G401.6 (cell line): ENCODE measurements around the gene ROPN1L.
"Not testable (repeated sequence)": the region's sequence is repeated elsewhere in the genome, so short reads cannot be mapped to it uniquely, and the experiment has no call there.

Source experiments
- FAIRE-seq: peaks from 2 replicates; lab custom pipeline; 2012; peaks lifted over from hg19 to GRCh38; lab: Jason Lieb, UNC

ROPN1L gene

GRCh38 chr5:10441083-10441991 lies at the start of gene ROPN1L:
TSS of gene ROPN1L (plus strand) at chr5:10441879. CDS start at chr5:10442168, 289 bp downstream.
- no peak for FAIRE-seq

DNA sequence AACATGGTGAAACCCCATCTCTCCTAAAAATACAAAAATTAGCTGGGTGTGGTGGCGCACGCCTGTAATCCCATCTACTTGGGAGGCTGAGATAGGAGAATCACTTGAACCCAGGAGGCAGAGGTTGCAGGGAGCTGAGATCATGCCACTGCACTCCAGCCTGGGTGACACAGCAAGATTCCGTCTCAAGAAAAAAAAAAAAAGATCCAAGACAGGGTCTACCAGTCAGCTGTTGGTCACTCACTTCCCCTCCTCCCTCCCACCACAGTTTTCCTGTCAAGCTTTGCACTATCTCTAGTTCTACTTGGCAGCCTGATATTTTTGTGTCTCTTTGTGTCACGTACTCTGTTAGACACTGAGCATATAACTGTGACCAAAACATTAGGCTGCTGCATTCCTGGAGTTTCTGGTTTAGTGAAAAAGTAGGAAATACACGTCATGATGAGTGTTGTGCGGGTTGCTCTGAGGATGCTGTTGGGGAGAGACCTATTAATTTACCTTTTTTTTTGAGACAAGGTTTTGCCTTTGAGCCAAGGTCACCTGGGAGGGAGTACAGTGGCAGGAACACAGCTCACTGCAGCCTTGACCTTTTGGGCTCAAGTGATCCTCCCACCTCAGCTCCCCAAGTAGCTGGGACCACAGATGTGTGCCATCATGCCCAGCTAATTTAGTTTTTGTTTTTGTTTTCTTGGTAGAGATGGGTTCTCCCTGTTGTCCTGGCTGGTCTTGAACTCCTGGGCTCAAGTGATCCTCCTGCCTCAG lies 48.9 kb upstream of the ROPN1L start:
- not testable (repeated sequence) for FAIRE-seq

GRCh38 chr5:10393491-10393890 lies 48.2 kb upstream of the ROPN1L start:
- no peak for FAIRE-seq

DNA sequence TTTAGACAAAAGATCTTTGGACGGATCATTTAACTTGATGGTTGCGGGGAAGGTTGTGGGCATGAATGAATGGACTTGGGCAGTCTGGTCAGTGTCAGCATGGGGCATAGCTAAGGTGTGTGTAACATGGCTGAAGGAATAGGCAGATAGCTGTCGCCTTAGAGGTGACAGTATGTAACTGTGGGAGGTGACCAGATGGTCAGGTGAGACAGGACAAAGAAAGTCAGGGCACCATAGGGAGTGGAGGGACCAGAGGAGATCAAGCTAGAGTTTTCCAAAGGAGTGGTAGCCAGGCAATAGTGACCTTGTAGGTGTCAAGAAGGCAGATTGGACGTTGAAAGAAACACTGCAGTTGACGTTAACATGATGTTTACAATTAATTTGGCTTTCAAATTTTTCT lies 45.1 kb upstream of the ROPN1L start:
- no peak for FAIRE-seq

GRCh38 chr5:10399839-10400238 lies 41.8 kb upstream of the ROPN1L start:
- FAIRE-seq = no peak

GRCh38 chr5:10400411-10400810 lies 41.3 kb upstream of the ROPN1L start:
- FAIRE-seq = no peak

DNA sequence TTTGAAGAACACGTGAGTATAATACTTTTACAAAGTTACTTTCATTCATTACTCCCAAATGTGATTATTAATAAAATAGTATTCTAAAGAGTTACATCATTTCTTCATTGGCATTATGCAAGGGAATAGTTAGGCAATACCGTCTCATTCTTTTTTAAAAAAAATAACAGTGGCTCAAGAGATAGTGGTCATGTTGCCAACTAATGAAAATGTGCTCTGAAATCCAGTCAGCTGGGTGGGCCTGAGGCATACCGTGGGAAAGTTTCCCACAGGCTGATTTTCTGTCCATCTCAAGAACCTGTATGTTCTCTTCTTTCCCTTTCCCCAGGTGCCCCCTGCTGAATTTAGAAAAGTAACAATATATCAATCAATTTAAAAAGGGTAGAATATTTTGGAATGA lies 40.8 kb upstream of the ROPN1L start:
- FAIRE-seq = no peak

GRCh38 chr5:10401498-10401897 lies 40.2 kb upstream of the ROPN1L start:
- FAIRE-seq = no peak

- no peak for FAIRE-seq
These were observed 37.9 kb upstream of the ROPN1L start for GRCh38 chr5:10403829-10404228.

DNA sequence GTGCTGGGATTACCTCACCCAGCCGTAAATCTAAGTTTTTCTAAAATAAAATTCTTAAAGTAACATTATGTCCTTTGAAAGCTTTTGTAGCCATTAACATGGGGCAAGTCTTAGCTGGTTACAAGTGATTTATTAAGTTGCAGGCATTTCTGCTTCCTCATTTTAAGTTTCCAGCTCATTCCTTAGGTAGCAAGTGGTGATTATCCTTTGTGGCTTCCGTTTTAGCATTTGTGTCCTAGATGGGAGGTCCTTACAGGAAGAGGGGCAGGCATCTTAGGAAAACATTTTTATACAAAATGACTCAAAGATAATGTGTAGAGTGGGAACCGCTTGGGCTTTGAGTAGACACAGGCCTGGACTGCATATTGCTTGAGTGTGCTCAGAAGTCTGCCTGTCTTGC lies 35.0 kb upstream of the ROPN1L start:
- no peak for FAIRE-seq

DNA sequence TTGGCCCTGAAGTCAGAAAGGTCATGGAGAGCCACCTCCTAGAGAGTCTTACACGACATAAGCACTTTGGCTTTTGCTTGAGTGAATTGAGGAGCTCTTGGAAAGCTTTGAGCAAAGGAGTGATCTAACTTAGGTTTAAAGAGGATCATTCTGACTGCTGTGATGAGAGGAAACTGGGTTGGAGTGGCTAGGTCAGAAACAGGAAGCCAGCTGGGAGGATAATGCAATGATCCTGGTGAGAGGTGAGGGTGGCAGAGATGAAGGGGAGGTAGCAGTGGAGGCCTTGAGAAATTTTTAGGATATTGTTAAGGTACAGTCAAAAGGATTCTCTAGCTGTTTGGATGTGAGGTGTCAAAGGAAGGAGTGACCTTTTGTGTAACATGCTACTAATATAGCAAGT lies 32.2 kb upstream of the ROPN1L start:
- FAIRE-seq = no peak

- FAIRE-seq = no peak
These were observed 31.0 kb upstream of the ROPN1L start for GRCh38 chr5:10410662-10411061.

DNA sequence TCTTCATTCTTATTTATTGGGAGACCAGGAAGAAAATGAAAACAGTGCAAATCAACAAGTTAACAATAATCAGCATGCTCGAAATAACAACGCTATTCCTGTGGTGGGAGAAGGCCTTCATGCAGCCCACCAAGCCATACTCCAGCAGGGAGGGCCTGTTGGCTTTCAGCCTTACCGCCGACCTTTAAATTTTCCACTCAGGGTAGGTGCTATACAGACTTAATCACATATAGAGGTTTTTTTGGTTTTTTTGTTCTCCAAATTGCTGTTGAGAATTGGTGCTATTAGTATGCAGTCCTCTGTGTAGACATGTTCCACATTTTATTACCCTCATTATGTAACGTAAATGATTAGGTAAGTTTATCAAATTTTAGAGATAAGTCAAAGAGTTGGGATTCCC lies 30.3 kb upstream of the ROPN1L start:
- FAIRE-seq = no peak

- FAIRE-seq = no peak
These were observed 24.8 kb upstream of the ROPN1L start for GRCh38 chr5:10416868-10417267.

GRCh38 chr5:10418654-10419345 lies 22.9 kb upstream of the ROPN1L start:
- no peak for FAIRE-seq

- FAIRE-seq = no peak
These were observed 21.2 kb upstream of the ROPN1L start for GRCh38 chr5:10420468-10420867.

DNA sequence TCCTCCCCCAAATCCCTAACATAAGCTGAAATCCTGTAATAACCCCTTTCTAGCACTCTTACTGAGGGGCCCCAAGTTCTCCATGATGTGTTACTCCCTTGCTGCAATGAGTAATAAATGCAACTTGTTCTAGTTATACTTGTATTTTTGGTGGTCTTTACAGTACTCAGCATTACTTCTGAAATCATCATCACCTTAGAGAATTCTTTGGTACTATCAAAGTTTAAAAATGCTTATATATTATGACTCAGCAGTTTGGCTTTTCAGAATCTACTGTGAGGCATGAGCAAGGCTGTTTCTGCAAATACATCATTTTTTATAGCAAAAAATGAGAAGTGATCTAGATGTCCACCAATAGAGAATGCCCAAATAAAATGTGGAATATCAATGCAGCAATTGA lies 20.7 kb upstream of the ROPN1L start:
- no peak for FAIRE-seq

GRCh38 chr5:10421896-10422691 lies 19.6 kb upstream of the ROPN1L start:
- FAIRE-seq = no peak

DNA sequence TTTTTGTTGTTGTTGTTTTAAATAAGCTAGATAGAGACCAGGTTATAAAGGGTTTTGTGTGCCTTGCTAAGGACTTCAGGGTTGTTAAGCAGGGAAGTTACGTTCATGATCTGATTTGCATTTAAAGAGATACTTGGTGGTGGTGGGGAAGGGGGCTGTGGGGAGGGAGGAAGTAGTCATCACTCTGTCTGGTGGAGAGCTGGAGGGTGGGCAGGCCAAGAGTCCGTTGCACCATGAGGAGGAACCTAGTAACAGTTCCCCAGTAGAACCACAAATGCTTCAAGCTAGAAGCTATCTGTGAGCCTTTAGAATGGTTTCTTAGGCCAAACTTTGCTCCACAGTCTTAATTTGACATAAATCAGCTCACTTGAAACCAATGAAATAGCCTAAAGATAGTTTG lies 18.7 kb upstream of the ROPN1L start:
- FAIRE-seq = no peak

- FAIRE-seq = no peak
These were observed 17.5 kb upstream of the ROPN1L start for GRCh38 chr5:10424124-10424731.

GRCh38 chr5:10427201-10427600 lies 14.5 kb upstream of the ROPN1L start:
- FAIRE-seq = no peak

GRCh38 chr5:10427978-10428377 lies 13.7 kb upstream of the ROPN1L start:
- FAIRE-seq = no peak
